Aorta (tissue), 5 donors: Measurements from ENCODE around the gene ZBTB18. TPM values are rescaled to one million over a fixed set of nuclear protein-coding genes. Genes with fewer than 3 reads are reported as not detected.

Experiments used
- ATAC-seq: fragments of 200-7000 bp; cut with Tn5 transposase; one replicate; pipeline ENCODE4 v1.9.1; 2022; ENCODE audit warnings: moderate library complexity; ENCODE audit not compliant: low FRiP score
- DNase-seq, 2 donors: peaks; one replicate each; pipeline ENCODE4 v3.0.0-alpha.2; 2020
- H3K27ac ChIP-seq, 2 donors: one replicate each; pipeline ENCODE4 v1.5.1; 2013; ENCODE audit warnings: low read length in 2 of 2, mild to moderate bottlenecking in 2 of 2, moderate library complexity in 2 of 2, control low read depth in 1 of 2, inconsistent platforms in 1 of 2, low read depth in 1 of 2
- H3K27me3 ChIP-seq, 2 donors: one replicate each; pipeline ENCODE4 v1.6.1; 2013; ENCODE audit warnings: control low read depth in 1 of 2, low read length in 1 of 2, mild to moderate bottlenecking in 1 of 2, moderate library complexity in 1 of 2; ENCODE audit not compliant: insufficient read depth in 2 of 2, control insufficient read depth in 1 of 2
- H3K36me3 ChIP-seq, 2 donors: one replicate each; pipeline ENCODE4 v1.6.1; 2013; ENCODE audit warnings: control low read depth in 1 of 2, low read length in 1 of 2, mild to moderate bottlenecking in 1 of 2; ENCODE audit not compliant: insufficient read depth in 2 of 2, control insufficient read depth in 1 of 2
- H3K4me1 ChIP-seq, 2 donors: one replicate each; pipeline ENCODE4 v1.6.1; 2013; ENCODE audit warnings: low read length in 2 of 2, control low read depth in 1 of 2, mild to moderate bottlenecking in 1 of 2, moderate library complexity in 1 of 2; ENCODE audit not compliant: insufficient read depth in 2 of 2, control insufficient read depth in 1 of 2
- H3K4me3 ChIP-seq, 2 donors: one replicate each; pipeline ENCODE4 v1.5.1; 2013; ENCODE audit warnings: low read length in 2 of 2, control low read depth in 1 of 2, mild to moderate bottlenecking in 1 of 2
- H3K9me3 ChIP-seq: one replicate; pipeline ENCODE4 v1.6.1; 2013; ENCODE audit warnings: mild to moderate bottlenecking, low read length; ENCODE audit not compliant: control insufficient read depth
- WGBS, 2 donors: extraction: QIAGEN DNeasy Blood & Tissue Kit; methylation state at CpG; one replicate each; pipeline ENCODE4 v1.1.7; 2013; 5-methylcytosine and 5-hydroxymethylcytosine counted together
- intact Hi-C, 2 donors: fragments of 100-400 bp; cut with DNase I; formaldehyde crosslinking; loops; one replicate each; pipeline versions ENCODE4 v1.14.2 to v1.15.0; 2022
- polyA plus RNA-seq, 2 donors: library from polyadenylated mRNA; stranded (reverse); fragments of 200-250 nt; gene quantifications; one replicate each; pipeline ENCODE4 v1.2.3, GENCODE V29; 2013
- total RNA-seq, 2 donors: library from RNA; stranded (reverse); fragmentation: NEBNext Ultra II Directional; extraction: Animal tissue kit (Norgen Biotek cat#: 25700); gene quantifications; one replicate each; pipeline ENCODE4 v1.2.1, GENCODE V29; 2021
- donor health status: healthy with polysubstance abuse.
- donor health status: Bipolar disorder and iron deficiency.
- donor health status: DM: no; HTN: no; CAD: no.
- donor health status: DM: no; HTN: no; CAD: no.
- donor health status: DM: yes; HTN: yes; CAD: no.

The ZBTB18 gene
- total and polyA plus RNA-seq, 4 donors, result 4.3 to 13.2 (median 7.6) TPM

- DNase-seq (no peak), ATAC-seq (no peak)
- Histone ChIP-seq H3K9me3 (peaks cover 8% of the 10 kb centered on the region), H3K27ac (no peak overlapping the region), H3K27me3 (peaks cover 0 to 1% of the 10 kb centered on the region in 2 donors), H3K36me3 (no peaks in the 10 kb centered on the region), H3K4me3 (no peak overlapping the region), H3K4me1 (no peaks in the 10 kb centered on the region)
- 94 to 95% methylated on average over 13 of the region's 13 CpGs for WGBS, 2 donors
- intact Hi-C loops, result no loop called here
Measured at GRCh38 chr1:244087021-244087560, 36.0 kb downstream of the ZBTB18 start.

DNA sequence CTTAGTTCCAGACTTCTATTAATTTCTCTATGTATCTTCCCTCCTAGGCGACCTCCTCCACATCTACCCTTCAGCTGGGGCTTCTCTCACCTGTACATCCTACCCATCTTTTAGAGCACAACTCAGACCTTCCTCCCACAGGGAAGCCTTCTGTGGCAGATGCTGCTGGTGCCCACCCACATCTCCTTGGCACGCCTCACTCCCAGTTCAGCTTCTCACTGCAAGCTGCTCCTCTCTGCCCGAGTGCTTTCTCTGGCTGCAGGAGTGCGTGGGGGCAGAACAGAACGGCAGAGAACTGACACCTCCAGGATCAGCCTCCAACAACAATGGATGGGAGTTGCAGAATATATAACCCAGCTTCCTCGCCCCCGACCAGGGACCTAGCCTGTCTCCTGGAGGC is 36.5 kb downstream of the ZBTB18 start:
- ATAC-seq (no peak), DNase-seq (no peak)
- H3K4me1 ChIP-seq, result no peaks in the 10 kb centered on the region
- H3K9me3 ChIP-seq, result peaks cover 8% of the 10 kb centered on the region
- H3K27ac ChIP-seq, result no peak overlapping the region
- intact Hi-C loops, result no loop called here
- H3K4me3 ChIP-seq, result no peak overlapping the region
- 61 to 67% methylated on average over 7 of the region's 7 CpGs for WGBS, 2 donors
- H3K27me3 ChIP-seq, result peaks cover 0 to 1% of the 10 kb centered on the region in 2 donors
- no peaks in the 10 kb centered on the region for H3K36me3 ChIP-seq

DNA sequence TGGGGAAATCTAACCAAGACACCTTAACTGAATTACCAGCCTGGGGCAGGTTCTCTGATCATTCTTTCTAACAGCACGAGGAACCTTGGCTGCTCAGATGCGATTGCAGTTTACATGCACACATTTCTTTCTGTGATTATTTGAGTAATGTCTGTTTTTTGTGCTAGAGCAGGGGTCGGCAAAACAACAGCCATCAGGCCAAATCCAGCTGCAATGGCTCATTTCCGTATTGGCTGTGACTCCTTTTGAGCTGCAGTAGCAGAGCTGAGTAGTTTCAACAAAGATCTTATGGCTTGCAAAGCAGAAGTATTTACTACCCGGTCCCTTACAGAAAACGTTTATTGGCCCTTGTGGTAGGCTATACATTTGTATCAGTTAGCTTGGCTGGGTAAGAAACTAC is 37.1 kb downstream of the ZBTB18 start:
- Histone ChIP-seq H3K36me3 (no peaks in the 10 kb centered on the region), H3K9me3 (peaks cover 8% of the 10 kb centered on the region), H3K4me3 (no peak overlapping the region), H3K27ac (no peak overlapping the region), H3K27me3 (peaks cover 0 to 1% of the 10 kb centered on the region in 2 donors), H3K4me1 (no peaks in the 10 kb centered on the region)
- intact Hi-C loops, result no loop called here
- WGBS, 2 donors, result 81 to 84% methylated on average over 6 of the region's 6 CpGs
- no peak for DNase-seq
- ATAC-seq, result no peak

- intact Hi-C loops, result no loop called here
- DNase-seq, result no peak
- peaks cover 8% of the 10 kb centered on the region for H3K9me3 ChIP-seq
- no peak for ATAC-seq
- no peak overlapping the region for H3K27ac ChIP-seq
- H3K36me3 ChIP-seq, result no peaks in the 10 kb centered on the region
- peaks cover 0 to 1% of the 10 kb centered on the region in 2 donors for H3K27me3 ChIP-seq
- H3K4me1 ChIP-seq, result no peaks in the 10 kb centered on the region
- H3K4me3 ChIP-seq, result no peak overlapping the region
- WGBS, 2 donors, result 27 to 42% methylated on average over 8 of the region's 8 CpGs
Measured at GRCh38 chr1:244089561-244089960, 38.5 kb downstream of the ZBTB18 start.

DNA sequence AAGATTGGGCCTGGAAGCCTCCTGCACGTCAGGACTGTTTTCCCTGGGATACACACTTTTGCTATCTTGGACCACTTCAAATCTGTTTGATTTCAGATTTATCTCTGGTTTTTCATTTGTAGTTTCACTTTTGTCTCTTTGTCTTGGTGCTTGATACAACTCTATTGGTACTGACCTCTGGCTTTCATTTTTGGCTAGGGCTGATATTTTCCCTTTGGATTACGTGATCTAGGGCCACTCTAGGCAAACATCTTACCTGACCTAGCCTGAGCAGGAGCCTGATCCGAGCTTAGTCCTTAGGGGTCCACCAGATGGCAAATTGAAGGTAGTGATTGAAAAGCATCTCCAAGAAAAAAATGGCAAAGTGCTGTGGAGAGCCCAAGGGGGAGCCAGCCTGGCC is 39.6 kb downstream of the ZBTB18 start:
- H3K36me3 ChIP-seq, result no peaks in the 10 kb centered on the region
- H3K9me3 ChIP-seq, result peaks cover 8% of the 10 kb centered on the region
- 59 to 77% methylated on average over 3 of the region's 3 CpGs for WGBS, 2 donors
- H3K4me3 ChIP-seq, result no peak overlapping the region
- no peak overlapping the region for H3K27ac ChIP-seq
- H3K4me1 ChIP-seq, result no peaks in the 10 kb centered on the region
- no peak for ATAC-seq
- no peak for DNase-seq
- peaks cover 0 to 1% of the 10 kb centered on the region in 2 donors for H3K27me3 ChIP-seq
- intact Hi-C loops, result no loop called here

DNA sequence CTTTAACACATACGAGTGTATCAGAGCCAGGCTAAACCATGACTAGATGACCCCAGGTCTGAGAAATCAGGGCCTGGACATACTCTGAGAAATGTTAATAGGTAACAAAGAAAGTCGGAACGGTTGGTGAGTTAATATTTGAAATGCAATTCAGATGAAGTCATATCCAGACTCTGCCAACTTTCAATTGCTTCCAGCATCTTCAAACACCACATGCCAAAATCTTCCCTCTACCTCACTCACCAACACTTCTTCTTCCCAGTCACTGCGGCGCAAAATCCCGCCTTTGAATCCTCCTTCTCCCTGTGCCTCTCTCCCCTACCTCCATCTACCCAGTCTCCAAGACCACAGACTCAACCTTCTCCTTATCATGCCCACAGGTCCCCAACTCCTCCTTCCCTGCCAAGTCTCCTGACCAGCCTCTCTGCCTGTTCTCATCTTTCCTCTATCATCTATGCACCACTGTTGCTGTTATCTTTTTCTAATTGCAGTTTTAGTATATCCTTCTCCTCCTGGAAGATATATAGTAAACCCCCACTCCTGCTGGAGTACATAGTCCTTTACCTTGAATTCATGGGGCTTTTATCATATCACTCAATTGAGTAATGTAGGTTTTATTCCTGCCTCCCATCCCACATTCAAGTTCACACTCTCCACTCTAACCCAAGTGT is 41.3 kb downstream of the ZBTB18 start:
- no peaks in the 10 kb centered on the region for H3K36me3 ChIP-seq
- 54 to 56% methylated on average over 6 of the region's 6 CpGs for WGBS, 2 donors
- no peak overlapping the region for H3K27ac ChIP-seq
- no peaks in the 10 kb centered on the region for H3K4me1 ChIP-seq
- intact Hi-C loops, result no loop called here
- H3K4me3 ChIP-seq, result no peak overlapping the region
- no peak for ATAC-seq
- H3K9me3 ChIP-seq, result peaks cover 5% of the 10 kb centered on the region
- H3K27me3 ChIP-seq, result peaks cover 0 to 1% of the 10 kb centered on the region in 2 donors
- no peak for DNase-seq

- 84 to 86% methylated on average over 11 of the region's 11 CpGs for WGBS, 2 donors
Measured at GRCh38 chr1:244092964-244093638, 42.0 kb downstream of the ZBTB18 start.

GRCh38 chr1:244094880-244095528 is 43.9 kb downstream of the ZBTB18 start:
- intact Hi-C loops, result no loop called here
- Histone ChIP-seq H3K27me3 (peaks cover 0 to 1% of the 10 kb centered on the region in 2 donors), H3K36me3 (no peaks in the 10 kb centered on the region), H3K9me3 (peaks cover 4% of the 10 kb centered on the region), H3K27ac (no peak overlapping the region), H3K4me3 (no peak overlapping the region), H3K4me1 (no peaks in the 10 kb centered on the region)
- DNase-seq, result no peak
- 89 to 90% methylated on average over 9 of the region's 9 CpGs for WGBS, 2 donors
- ATAC-seq, result no peak

More at GRCh38 chr1:244092964-244093638, 42.0 kb downstream of the ZBTB18 start:
- Histone ChIP-seq H3K27me3 (peaks cover 0 to 1% of the 10 kb centered on the region in 2 donors), H3K4me3 (no peak overlapping the region), H3K4me1 (no peaks in the 10 kb centered on the region), H3K36me3 (no peaks in the 10 kb centered on the region), H3K9me3 (peaks cover 5% of the 10 kb centered on the region), H3K27ac (no peak overlapping the region)
- ATAC-seq (no peak), DNase-seq (no peak)
- intact Hi-C loops, result no loop called here
